CD4-positive, alpha-beta memory T cell (primary cell): Measurements from ENCODE around the gene THOC2. TPM values are rescaled to one million over a fixed set of nuclear protein-coding genes. Genes with fewer than 3 reads are reported as not detected.
"Not testable (repeated sequence)": the region's sequence is repeated elsewhere in the genome, so short reads cannot be mapped to it uniquely, and the experiment has no call there.

ENCODE experiments used
- CTCF ChIA-PET: fragments of 350-600 bp; sonication (Branson Sonifier 250); formaldehyde crosslinking; loops from one replicate; lab custom pipeline; 2021; ENCODE audit warnings: inconsistent platforms; ENCODE audit not compliant: partially characterized antibody; lab: Charles Lee
- POLR2A ChIA-PET: fragments of 350-600 bp; sonication (Branson Sonifier 250); formaldehyde crosslinking; loops from one replicate; lab custom pipeline; 2021; ENCODE audit not compliant: partially characterized antibody; lab: Charles Lee
- DNase-seq, 5 donors: peaks; one replicate each; pipeline versions ENCODE4 v3.0.0 to v3.0.0-alpha.2; 2020 to 2022; ENCODE audit warnings: mixed read lengths in 1 of 5
- H3K27ac ChIP-seq: one replicate; pipeline ENCODE4 v1.7.0; 2013; ENCODE audit warnings: low read depth, low read length
- H3K27me3 ChIP-seq: 2 replicates; pipeline ENCODE4 v1.7.0; 2013; ENCODE audit warnings: mild to moderate bottlenecking, low read length, moderate library complexity; ENCODE audit not compliant: insufficient read depth
- H3K36me3 ChIP-seq: 2 replicates; pipeline ENCODE4 v1.7.0; 2013; ENCODE audit warnings: mild to moderate bottlenecking, low read length, moderate library complexity; ENCODE audit not compliant: insufficient read depth
- H3K4me1 ChIP-seq: 2 replicates; pipeline ENCODE4 v1.7.0; 2013; ENCODE audit warnings: mild to moderate bottlenecking, low read length, moderate library complexity; ENCODE audit not compliant: insufficient read depth
- H3K4me3 ChIP-seq, 2 donors: one replicate each; pipeline ENCODE4 v1.7.0; 2013; ENCODE audit warnings: low read length in 2 of 2, mild to moderate bottlenecking in 1 of 2
- H3K9me3 ChIP-seq, 2 donors: one replicate each; pipeline ENCODE4 v1.7.0; 2013; ENCODE audit warnings: low read length in 2 of 2, control low read depth in 1 of 2; ENCODE audit not compliant: control insufficient read depth in 1 of 2
- H3K27ac Mint-ChIP-seq, 7 donors: one replicate each; pipeline ENCODE4 v1.8.0; 2020 to 2021; ENCODE audit warnings: mixed read lengths in 7 of 7, mild to moderate bottlenecking in 6 of 7, inconsistent platforms in 3 of 7, moderate library complexity in 3 of 7
- H3K27me3 Mint-ChIP-seq, 2 donors: one replicate each; pipeline ENCODE4 v1.8.0; 2020 to 2021; ENCODE audit warnings: mixed read lengths in 2 of 2
- H3K36me3 Mint-ChIP-seq, 2 donors: one replicate each; pipeline ENCODE4 v1.8.0; 2020 to 2021; ENCODE audit warnings: mixed read lengths in 2 of 2, inconsistent platforms in 1 of 2, mild to moderate bottlenecking in 1 of 2
- H3K4me1 Mint-ChIP-seq, 4 donors: one replicate each; pipeline ENCODE4 v1.8.0; 2020 to 2021; ENCODE audit warnings: mixed read lengths in 4 of 4, mild to moderate bottlenecking in 1 of 4
- H3K4me3 Mint-ChIP-seq, 8 donors: one replicate each; pipeline ENCODE4 v1.8.0; 2020 to 2021; ENCODE audit warnings: mixed read lengths in 8 of 8, mild to moderate bottlenecking in 7 of 8, moderate library complexity in 6 of 8, inconsistent platforms in 3 of 8
- H3K9me3 Mint-ChIP-seq, 8 donors: one replicate each; pipeline ENCODE4 v1.8.0; 2020 to 2021; ENCODE audit warnings: mixed read lengths in 8 of 8, mild to moderate bottlenecking in 5 of 8, inconsistent platforms in 3 of 8, moderate library complexity in 1 of 8
- intact Hi-C: fragments of 100-400 bp; cut with micrococcal nuclease; formaldehyde crosslinking; loops from one replicate; pipeline ENCODE4 v1.15.1; 2023
- polyA plus RNA-seq, 2 donors: library from polyadenylated mRNA; unstranded; fragments of 300-500 nt; fragmentation: Illumina TruSeq; gene quantifications; one replicate each; pipeline ENCODE4 v1.2.3, GENCODE V29; 2021
- total RNA-seq, 2 experiments: library from RNA; stranded (reverse); gene quantifications; one replicate each; pipeline ENCODE4 v1.2.3, GENCODE V29; 2021

The THOC2 gene
- total and polyA plus RNA-seq, 4 experiments from 2014 or later, result 22.0 to 104 (median 72.0) TPM

- H3K27me3 ChIP-seq, H3K36me3 ChIP-seq, H3K27ac Mint-ChIP-seq, H3K27me3 Mint-ChIP-seq, POLR2A ChIA-PET, H3K9me3 Mint-ChIP-seq, H3K4me3 ChIP-seq, H3K9me3 ChIP-seq, H3K27ac ChIP-seq, intact Hi-C loops, CTCF ChIA-PET, DNase-seq, H3K4me3 Mint-ChIP-seq: not testable (repeated sequence)
- peaks cover 0 to 12% of the 10 kb centered on the region in 2 donors for H3K36me3 Mint-ChIP-seq
- peaks cover 9 to 29% (median 18%) of the 10 kb centered on the region in 4 donors for H3K4me1 Mint-ChIP-seq
- peaks cover 16% of the 10 kb centered on the region for H3K4me1 ChIP-seq
These were observed 2.3 kb upstream of the THOC2 start for GRCh38 chrX:123735137-123735536.

- H3K4me3 ChIP-seq, H3K9me3 ChIP-seq, intact Hi-C loops, H3K27ac Mint-ChIP-seq, H3K27me3 ChIP-seq, CTCF ChIA-PET, H3K27ac ChIP-seq, H3K27me3 Mint-ChIP-seq, H3K36me3 ChIP-seq, DNase-seq, H3K9me3 Mint-ChIP-seq, H3K4me3 Mint-ChIP-seq, POLR2A ChIA-PET: not testable (repeated sequence)
- Mint-ChIP-seq H3K36me3 (peaks cover 0 to 14% of the 10 kb centered on the region in 2 donors), H3K4me1 (peaks cover 13 to 40% (median 23%) of the 10 kb centered on the region in 4 donors)
- peaks cover 26% of the 10 kb centered on the region for H3K4me1 ChIP-seq
These were observed 1.2 kb upstream of the THOC2 start for GRCh38 chrX:123734079-123734478.

GRCh38 chrX:123731987-123732669, 724 bp downstream of the THOC2 start:
- Mint-ChIP-seq H3K4me3 (peak overlapping the region; percentile 86 to 97 (median 96)), H3K9me3 (no peaks in the 10 kb centered on the region), H3K4me1 (peaks cover 16 to 55% (median 33%) of the 10 kb centered on the region in 4 donors), H3K27me3 (no peaks in the 10 kb centered on the region), H3K36me3 (peaks cover 0 to 14% of the 10 kb centered on the region in 2 donors), H3K27ac (peak overlapping the region; percentile 77 to 96 (median 94))
- intact Hi-C loops, result loop anchor here (2.0 kb wide), 1 partner anchor 129 kb away; the partner anchor contains the start of gene XIAP
- peak overlapping the region; percentile 47 to 66 for H3K4me3 ChIP-seq
- CTCF ChIA-PET, result interaction anchor here (1.2 kb wide), 1 partner anchor 46 kb away, joined by 3 read pairs; no protein-coding TSS in a partner anchor
- no peaks in the 10 kb centered on the region for H3K27me3 ChIP-seq
- peaks cover 41% of the 10 kb centered on the region for H3K4me1 ChIP-seq
- no peaks in the 10 kb centered on the region for H3K9me3 ChIP-seq
- peak in 1 of 5 donors; percentile 3 for DNase-seq
- H3K27ac ChIP-seq, result peak overlapping the region; percentile 66
- no peaks in the 10 kb centered on the region for H3K36me3 ChIP-seq
- POLR2A ChIA-PET, result interaction anchor here (1.2 to 1.6 kb wide), 2 partner anchors 33 to 35 kb away, joined by 3 to 6 read pairs; no protein-coding TSS in a partner anchor

GRCh38 chrX:123731258-123731986, 1.4 kb downstream of the THOC2 start:
- no peaks in the 10 kb centered on the region for H3K27me3 Mint-ChIP-seq
- Histone ChIP-seq H3K9me3 (no peaks in the 10 kb centered on the region), H3K4me3 (peak overlapping the region; percentile 47 to 66), H3K27me3 (no peaks in the 10 kb centered on the region), H3K27ac (peak overlapping the region; percentile 66), H3K36me3 (no peaks in the 10 kb centered on the region), H3K4me1 (peaks cover 41% of the 10 kb centered on the region)
- H3K4me3 Mint-ChIP-seq, result peak overlapping the region; percentile 86 to 97 (median 96)
- intact Hi-C loops, result no loop called here
- H3K9me3 Mint-ChIP-seq, result no peaks in the 10 kb centered on the region
- peaks cover 0 to 14% of the 10 kb centered on the region in 2 donors for H3K36me3 Mint-ChIP-seq
- peak overlapping the region; percentile 73 to 95 (median 88) for H3K27ac Mint-ChIP-seq
- H3K4me1 Mint-ChIP-seq, result peaks cover 16 to 55% (median 33%) of the 10 kb centered on the region in 4 donors
- no peak for DNase-seq
- ChIA-PET POLR2A (interaction anchor here (1.2 kb wide), 1 partner anchor 36 kb away, joined by 3 read pairs; no protein-coding TSS in a partner anchor), CTCF (interaction anchor here (1.2 kb wide), 1 partner anchor 47 kb away, joined by 3 read pairs; no protein-coding TSS in a partner anchor)

- CTCF ChIA-PET, result no interaction called here
- peak overlapping the region in 5 of 8 donors; percentile 8 to 67 (median 13) for H3K4me3 Mint-ChIP-seq
- H3K9me3 ChIP-seq, result no peaks in the 10 kb centered on the region
- H3K27me3 Mint-ChIP-seq, result no peaks in the 10 kb centered on the region
- no peak for DNase-seq
- no peak overlapping the region for H3K4me3 ChIP-seq
- no peak overlapping the region for H3K27ac Mint-ChIP-seq
- peaks cover 41% of the 10 kb centered on the region for H3K4me1 ChIP-seq
- peaks cover 16 to 62% (median 33%) of the 10 kb centered on the region in 4 donors for H3K4me1 Mint-ChIP-seq
- POLR2A ChIA-PET, result no interaction called here
- H3K27ac ChIP-seq, result no peak overlapping the region
- intact Hi-C loops, result no loop called here
- no peaks in the 10 kb centered on the region for H3K9me3 Mint-ChIP-seq
- H3K36me3 Mint-ChIP-seq, result peaks cover 0 to 16% of the 10 kb centered on the region in 2 donors
- no peaks in the 10 kb centered on the region for H3K36me3 ChIP-seq
- H3K27me3 ChIP-seq, result no peaks in the 10 kb centered on the region
These were observed 4.3 kb downstream of the THOC2 start for GRCh38 chrX:123728554-123728953.

GRCh38 chrX:123728016-123728415, 4.8 kb downstream of the THOC2 start:
- Histone ChIP-seq H3K27ac (no peak overlapping the region), H3K4me3 (no peak overlapping the region)

GRCh38 chrX:123722193-123722592, 10.7 kb downstream of the THOC2 start:
- H3K4me3 Mint-ChIP-seq, H3K27ac ChIP-seq, H3K27me3 ChIP-seq, H3K27me3 Mint-ChIP-seq, POLR2A ChIA-PET, H3K36me3 Mint-ChIP-seq, H3K9me3 Mint-ChIP-seq, CTCF ChIA-PET, intact Hi-C loops, H3K9me3 ChIP-seq, H3K4me3 ChIP-seq, H3K36me3 ChIP-seq, DNase-seq, H3K4me1 ChIP-seq: not testable (repeated sequence)
- H3K27ac Mint-ChIP-seq, result peak overlapping the region in 1 of 7 donors; percentile 27
- H3K4me1 Mint-ChIP-seq, result peaks cover 11 to 25% (median 12%) of the 10 kb centered on the region in 4 donors

More at GRCh38 chrX:123728016-123728415, 4.8 kb downstream of the THOC2 start:
- Histone ChIP-seq H3K27me3 (no peaks in the 10 kb centered on the region), H3K36me3 (no peaks in the 10 kb centered on the region), H3K4me1 (peaks cover 41% of the 10 kb centered on the region), H3K9me3 (no peaks in the 10 kb centered on the region)
- Mint-ChIP-seq H3K27me3 (no peaks in the 10 kb centered on the region), H3K36me3 (peaks cover 0 to 17% of the 10 kb centered on the region in 2 donors), H3K4me3 (peak overlapping the region in 4 of 8 donors; percentile 8 to 67 (median 13)), H3K9me3 (no peaks in the 10 kb centered on the region), H3K4me1 (peaks cover 14 to 62% (median 31%) of the 10 kb centered on the region in 4 donors), H3K27ac (peak overlapping the region in 1 of 7 donors; percentile 62)
- ChIA-PET CTCF (interaction anchor here (1.3 kb wide), 1 partner anchor 50 kb away, joined by 3 read pairs; no protein-coding TSS in a partner anchor), POLR2A (no interaction called here)
- DNase-seq, result no peak
- intact Hi-C loops, result no loop called here
